Mesenchymal stem cell (in vitro differentiated cells and primary cell): Measurements from ENCODE around the gene GATB.
A peak's percentile ranks its signal among the peaks of the same experiment; 100 is the strongest.

Source experiments
- DNase-seq: peaks from one replicate; pipeline ENCODE4 v3.0.0-alpha.2; 2013
- H2AFZ ChIP-seq: one replicate; pipeline ENCODE4 v1.6.1; 2013; ENCODE audit warnings: low read depth, mild to moderate bottlenecking, control low read depth, inconsistent platforms, low read length, moderate library complexity
- H2AK5ac ChIP-seq: 2 replicates; pipeline ENCODE4 v1.6.1; 2013; ENCODE audit warnings: low read length, moderate library complexity, mild to moderate bottlenecking, inconsistent platforms; ENCODE audit not compliant: severe bottlenecking
- H2BK120ac ChIP-seq: one replicate; pipeline ENCODE4 v1.6.1; 2013; ENCODE audit warnings: low read depth, mild to moderate bottlenecking, inconsistent platforms, low read length, moderate library complexity
- H2BK12ac ChIP-seq, 2 experiments: one replicate each; pipeline ENCODE4 v1.6.1; 2013; ENCODE audit warnings: inconsistent platforms in 2 of 2, low read length in 2 of 2, mild to moderate bottlenecking in 2 of 2, moderate library complexity in 2 of 2, control low read depth in 1 of 2
- H2BK15ac ChIP-seq: one replicate; pipeline ENCODE4 v1.6.1; 2013; ENCODE audit warnings: mild to moderate bottlenecking, low read depth, inconsistent platforms; ENCODE audit not compliant: poor library complexity, severe bottlenecking
- H2BK5ac ChIP-seq: 2 replicates; pipeline ENCODE4 v1.6.1; 2013; ENCODE audit warnings: low read depth, mild to moderate bottlenecking, low read length, control low read depth, inconsistent platforms; ENCODE audit not compliant: poor library complexity, severe bottlenecking
- H3K14ac ChIP-seq, 2 experiments: one replicate each; pipeline ENCODE4 v1.6.1; 2013; ENCODE audit warnings: inconsistent platforms in 2 of 2, low read length in 2 of 2, control low read depth in 1 of 2, mild to moderate bottlenecking in 1 of 2, moderate library complexity in 1 of 2
- H3K18ac ChIP-seq, 2 experiments: one replicate each; pipeline ENCODE4 v1.6.1; 2013; ENCODE audit warnings: inconsistent platforms in 2 of 2, low read length in 2 of 2, control low read depth in 1 of 2, low read depth in 1 of 2, mild to moderate bottlenecking in 1 of 2
- H3K23ac ChIP-seq, 2 experiments: one replicate each; pipeline ENCODE4 v1.6.1; 2013; ENCODE audit warnings: inconsistent platforms in 2 of 2, low read length in 2 of 2, mild to moderate bottlenecking in 2 of 2, moderate library complexity in 2 of 2, control low read depth in 1 of 2
- H3K27ac ChIP-seq: 2 replicates; pipeline ENCODE4 v1.5.1; 2013; ENCODE audit warnings: mild to moderate bottlenecking, moderate library complexity, low read length, control low read depth, inconsistent platforms; ENCODE audit not compliant: poor library complexity, severe bottlenecking
- H3K27me3 ChIP-seq, 2 experiments: 2 replicates each; pipeline versions ENCODE4 v1.6.1 to v1.7.0; 2013; ENCODE audit warnings: low read length in 2 of 2, mild to moderate bottlenecking in 2 of 2, moderate library complexity in 2 of 2, control low read depth in 1 of 2, inconsistent platforms in 1 of 2; ENCODE audit not compliant: control insufficient read depth in 1 of 2, insufficient read depth in 1 of 2
- H3K36me3 ChIP-seq, 2 experiments: 2 replicates each; pipeline versions ENCODE4 v1.6.1 to v1.7.0; 2013; ENCODE audit warnings: low read length in 2 of 2, control low read depth in 1 of 2, inconsistent platforms in 1 of 2, low read depth in 1 of 2, mild to moderate bottlenecking in 1 of 2; ENCODE audit not compliant: insufficient read depth in 2 of 2, control insufficient read depth in 1 of 2
- H3K4ac ChIP-seq, 2 experiments: one replicate each; pipeline ENCODE4 v1.6.1; 2013; ENCODE audit warnings: inconsistent platforms in 2 of 2, low read length in 2 of 2, mild to moderate bottlenecking in 2 of 2, moderate library complexity in 2 of 2, control low read depth in 1 of 2, low read depth in 1 of 2
- H3K4me1 ChIP-seq: 2 replicates; pipeline ENCODE4 v1.6.1; 2013; ENCODE audit warnings: low read depth, low read length, control low read depth; ENCODE audit not compliant: control insufficient read depth, insufficient read depth
- H3K4me2 ChIP-seq: 2 replicates; pipeline ENCODE4 v1.6.1; 2013; ENCODE audit warnings: low read length, mild to moderate bottlenecking, inconsistent platforms; ENCODE audit not compliant: poor library complexity, severe bottlenecking
- H3K4me3 ChIP-seq, 2 experiments: 2 replicates each; pipeline versions ENCODE4 v1.5.1 to v1.7.0; 2013; ENCODE audit warnings: low read length in 2 of 2, mild to moderate bottlenecking in 2 of 2, control low read depth in 1 of 2, low read depth in 1 of 2; ENCODE audit not compliant: insufficient read depth in 1 of 2
- H3K79me1 ChIP-seq: replicated peaks from 2 replicates; pipeline ENCODE4 v1.6.1; 2013; ENCODE audit warnings: mild to moderate bottlenecking, control low read depth, low read length, inconsistent platforms; ENCODE audit not compliant: poor library complexity, severe bottlenecking
- H3K9ac ChIP-seq: 2 replicates; pipeline ENCODE4 v1.7.0; 2013; ENCODE audit warnings: mild to moderate bottlenecking, low read length, moderate library complexity
- H3K9me3 ChIP-seq: 2 replicates; pipeline ENCODE4 v1.7.0; 2013; ENCODE audit warnings: mild to moderate bottlenecking, low read length; ENCODE audit not compliant: control insufficient read depth
- H4K8ac ChIP-seq: one replicate; pipeline ENCODE4 v1.6.1; 2013; ENCODE audit warnings: inconsistent platforms, mild to moderate bottlenecking, low read length, moderate library complexity
- H4K91ac ChIP-seq: one replicate; pipeline ENCODE4 v1.6.1; 2013; ENCODE audit warnings: mild to moderate bottlenecking, low read length, inconsistent platforms
- WGBS: methylation state at CpG from one replicate; pipeline ENCODE4 v1.1.7; 2013; ENCODE audit warnings: mixed read lengths; 5-methylcytosine and 5-hydroxymethylcytosine counted together

Gene GATB

DNA sequence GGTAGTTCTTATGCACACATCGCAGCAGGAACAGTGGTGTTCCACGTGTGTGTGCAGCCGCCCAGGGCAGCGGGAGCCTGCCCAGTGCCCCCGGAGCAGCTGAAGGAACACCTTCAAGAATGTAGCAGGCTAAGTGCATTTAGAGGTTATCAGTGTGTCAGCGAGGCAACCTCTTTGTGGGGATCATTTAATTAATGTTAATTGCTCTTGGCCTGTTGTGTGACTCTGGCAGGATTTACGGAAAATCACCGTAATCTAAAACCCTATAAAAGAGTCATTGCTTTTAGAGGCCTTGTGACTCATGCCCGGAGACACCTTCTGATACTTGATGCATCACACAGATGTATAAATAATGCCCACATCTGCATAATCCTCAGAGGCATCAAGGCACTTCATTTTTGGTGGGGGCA lies 47.3 kb upstream of the GATB start:
- Histone ChIP-seq H3K9me3 (peaks cover 4% of the 10 kb centered on the region), H3K4ac (no peak overlapping the region), H3K27ac (no peak overlapping the region), H3K14ac (no peak overlapping the region), H3K27me3 (no peaks in the 10 kb centered on the region), H2BK120ac (no peak overlapping the region), H3K4me1 (peaks cover 11% of the 10 kb centered on the region), H3K23ac (no peak overlapping the region), H3K9ac (no peak overlapping the region), H2AK5ac (peak overlapping the region; percentile 7), H3K36me3 (no peaks in the 10 kb centered on the region), H3K79me1 (no peaks in the 10 kb centered on the region), H4K91ac (no peak overlapping the region), H3K4me2 (no peak overlapping the region), H2BK15ac (no peak overlapping the region), H4K8ac (peak overlapping the region; percentile 41), H2BK12ac (peak overlapping the region in 1 of 2 experiments; percentile 40), H3K18ac (peak overlapping the region in 1 of 2 experiments; percentile 48), H2AFZ (no peak overlapping the region), H2BK5ac (no peak overlapping the region), H3K4me3 (no peak overlapping the region)
- 89% methylated on average over 9 of the region's 9 CpGs for WGBS
- peak; percentile 28 for DNase-seq

DNA sequence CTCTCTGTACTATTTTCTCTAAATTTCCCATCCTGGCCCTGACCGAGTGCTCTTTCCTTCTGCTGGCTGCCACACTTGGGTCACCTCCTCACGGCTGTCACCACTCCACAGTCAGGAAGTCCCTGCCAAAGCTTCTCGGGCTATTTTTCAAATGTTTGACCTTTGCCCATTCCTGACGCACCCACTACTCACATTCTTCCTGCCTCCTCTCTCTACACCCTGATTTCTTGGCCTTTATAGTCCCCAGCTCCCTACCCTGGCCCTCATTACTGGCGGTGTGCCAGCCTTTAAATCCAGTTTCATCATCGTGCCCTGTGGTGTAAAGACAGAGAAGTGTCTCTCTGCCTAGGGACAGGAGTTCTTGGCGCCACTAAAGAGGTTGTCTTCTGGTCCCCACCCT lies 46.4 kb upstream of the GATB start:
- Histone ChIP-seq H2BK15ac (no peak overlapping the region), H3K18ac (peak overlapping the region; percentile 52 to 92), H3K9me3 (peaks cover 7% of the 10 kb centered on the region), H3K36me3 (no peaks in the 10 kb centered on the region), H3K4me1 (peaks cover 12% of the 10 kb centered on the region), H2AFZ (no peak overlapping the region), H3K4me2 (no peak overlapping the region), H2BK120ac (peak overlapping the region; percentile 71), H3K23ac (no peak overlapping the region), H3K4me3 (no peak overlapping the region), H2BK12ac (peak overlapping the region; percentile 63 to 94), H3K27ac (peak overlapping the region; percentile 70), H4K91ac (peak overlapping the region; percentile 54), H3K14ac (peak overlapping the region in 1 of 2 experiments; percentile 37), H3K27me3 (no peaks in the 10 kb centered on the region), H2BK5ac (peak overlapping the region; percentile 11), H2AK5ac (peak overlapping the region; percentile 18), H4K8ac (peak overlapping the region; percentile 92), H3K9ac (peak overlapping the region; percentile 51), H3K79me1 (no peaks in the 10 kb centered on the region), H3K4ac (peak overlapping the region; percentile 15 to 86)
- 68% methylated on average over 7 of the region's 7 CpGs for WGBS
- no peak for DNase-seq

DNA sequence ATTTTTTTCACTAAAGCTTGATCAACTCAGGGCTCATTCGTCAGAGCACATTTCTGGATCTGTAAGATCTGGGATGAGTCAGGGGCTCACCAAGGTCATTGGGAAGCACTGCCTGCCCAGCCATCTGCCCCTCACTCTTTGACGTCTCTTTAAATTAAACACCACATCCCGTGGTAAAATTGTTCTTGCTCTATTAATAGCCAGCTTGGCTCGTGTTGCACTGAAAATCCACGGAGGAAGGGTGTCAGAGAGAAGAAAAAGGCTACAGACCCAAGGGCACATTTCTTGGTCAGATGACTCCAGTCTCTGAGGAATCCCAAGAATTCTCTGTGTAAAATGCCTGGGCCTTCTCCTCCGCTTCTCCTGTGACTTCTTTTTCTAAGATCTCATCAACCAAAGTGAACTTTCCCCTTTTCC lies 45.7 kb upstream of the GATB start:
- peak overlapping the region; percentile 70 for H3K27ac ChIP-seq
- no peak overlapping the region for H2BK5ac ChIP-seq
- peak overlapping the region; percentile 10 for H3K4me2 ChIP-seq
- H4K91ac ChIP-seq = no peak overlapping the region
- no peak overlapping the region for H2BK15ac ChIP-seq
- no peak overlapping the region for H3K23ac ChIP-seq
- no peaks in the 10 kb centered on the region for H3K79me1 ChIP-seq
- H3K14ac ChIP-seq = no peak overlapping the region
- H2AFZ ChIP-seq = no peak overlapping the region
- no peak overlapping the region for H3K4ac ChIP-seq
- H2BK120ac ChIP-seq = no peak overlapping the region
- no peak overlapping the region for H3K18ac ChIP-seq
- peaks cover 7% of the 10 kb centered on the region for H3K9me3 ChIP-seq
- peaks cover 12% of the 10 kb centered on the region for H3K4me1 ChIP-seq
- no peaks in the 10 kb centered on the region for H3K27me3 ChIP-seq
- WGBS = 5% methylated on average over 6 of the region's 6 CpGs
- H3K4me3 ChIP-seq = no peak overlapping the region
- H3K9ac ChIP-seq = peak overlapping the region; percentile 51
- peak; percentile 87 for DNase-seq
- H4K8ac ChIP-seq = no peak overlapping the region
- no peak overlapping the region for H2AK5ac ChIP-seq
- H3K36me3 ChIP-seq = no peaks in the 10 kb centered on the region
- H2BK12ac ChIP-seq = no peak overlapping the region

DNA sequence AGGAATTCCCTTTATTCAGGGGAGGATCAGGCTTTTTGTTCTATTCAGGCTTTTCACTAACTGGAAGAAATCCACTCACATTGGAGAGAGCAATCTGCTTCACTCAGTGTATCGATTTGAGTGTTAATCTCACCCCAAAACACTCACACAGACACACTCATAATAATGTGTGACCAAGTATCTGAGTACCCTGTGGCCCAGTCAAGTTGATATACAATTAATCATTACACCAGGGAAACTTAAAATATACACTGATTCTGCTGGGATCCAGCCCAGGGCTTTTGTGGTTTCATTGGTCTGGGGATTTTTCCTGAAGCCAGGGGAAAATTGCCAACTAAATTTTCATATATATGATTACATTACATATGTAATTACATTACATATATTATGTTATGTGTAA lies 44.0 kb upstream of the GATB start:
- H2BK15ac ChIP-seq = no peak overlapping the region
- no peaks in the 10 kb centered on the region for H3K79me1 ChIP-seq
- peak overlapping the region; percentile 16 for H3K27ac ChIP-seq
- H2BK120ac ChIP-seq = no peak overlapping the region
- 88% methylated on average over 1 of the region's 1 CpG for WGBS
- peak overlapping the region; percentile 6 for H3K9ac ChIP-seq
- no peak overlapping the region for H3K14ac ChIP-seq
- no peak overlapping the region for H2AK5ac ChIP-seq
- peak overlapping the region in 1 of 2 experiments; percentile 12 for H2BK12ac ChIP-seq
- H3K9me3 ChIP-seq = peaks cover 3% of the 10 kb centered on the region
- no peak overlapping the region for H3K4me3 ChIP-seq
- H3K4me2 ChIP-seq = no peak overlapping the region
- H3K23ac ChIP-seq = no peak overlapping the region
- H3K18ac ChIP-seq = no peak overlapping the region
- no peak overlapping the region for H4K8ac ChIP-seq
- H2AFZ ChIP-seq = no peak overlapping the region
- no peaks in the 10 kb centered on the region for H3K27me3 ChIP-seq
- no peaks in the 10 kb centered on the region for H3K36me3 ChIP-seq
- H2BK5ac ChIP-seq = no peak overlapping the region
- peak; percentile 17 for DNase-seq
- H3K4me1 ChIP-seq = peaks cover 12% of the 10 kb centered on the region
- H3K4ac ChIP-seq = no peak overlapping the region
- no peak overlapping the region for H4K91ac ChIP-seq
